ENCODE results near the gene PIM3.

The PIM3 gene

DNA sequence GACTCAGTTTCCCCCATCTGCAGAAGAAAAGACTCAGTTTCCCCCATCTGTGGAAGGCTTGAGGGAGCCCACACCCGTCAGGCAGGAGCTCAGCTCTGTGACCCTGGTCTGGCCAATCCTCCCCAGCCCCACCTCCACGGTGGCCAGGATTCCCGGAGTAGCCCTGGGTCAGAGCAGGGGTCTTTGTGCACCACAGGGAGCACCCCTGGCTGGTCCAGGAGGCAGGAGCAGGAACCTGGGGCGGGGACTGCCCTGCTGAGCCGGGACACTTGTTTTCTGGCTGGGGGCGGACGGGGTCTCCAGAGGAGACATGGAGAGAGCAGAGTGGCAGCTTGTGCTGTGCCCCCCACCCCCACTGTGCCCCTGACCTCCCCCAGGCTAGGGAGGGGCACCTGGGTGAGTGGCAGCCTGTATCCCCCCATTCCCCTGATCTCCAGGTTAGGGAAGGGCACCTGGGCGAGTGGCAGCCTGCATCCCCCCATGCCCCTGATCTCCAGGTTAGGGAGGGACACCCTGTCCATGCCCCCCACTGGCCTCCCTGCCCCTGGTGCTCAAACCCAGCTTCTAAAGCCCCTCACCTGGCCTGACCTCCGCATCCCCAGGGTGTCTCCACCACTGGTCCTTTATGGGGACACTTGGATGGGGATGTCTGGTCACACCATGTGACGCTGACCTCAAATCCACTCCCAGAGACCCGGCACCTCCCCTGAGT, 33.2 kb downstream of the PIM3 start:
- H3K4me3 ChIP-seq (ENCODE audit: low read depth, low read length): no peak overlapping the region
- TF ChIP-seq, protein P1, sequence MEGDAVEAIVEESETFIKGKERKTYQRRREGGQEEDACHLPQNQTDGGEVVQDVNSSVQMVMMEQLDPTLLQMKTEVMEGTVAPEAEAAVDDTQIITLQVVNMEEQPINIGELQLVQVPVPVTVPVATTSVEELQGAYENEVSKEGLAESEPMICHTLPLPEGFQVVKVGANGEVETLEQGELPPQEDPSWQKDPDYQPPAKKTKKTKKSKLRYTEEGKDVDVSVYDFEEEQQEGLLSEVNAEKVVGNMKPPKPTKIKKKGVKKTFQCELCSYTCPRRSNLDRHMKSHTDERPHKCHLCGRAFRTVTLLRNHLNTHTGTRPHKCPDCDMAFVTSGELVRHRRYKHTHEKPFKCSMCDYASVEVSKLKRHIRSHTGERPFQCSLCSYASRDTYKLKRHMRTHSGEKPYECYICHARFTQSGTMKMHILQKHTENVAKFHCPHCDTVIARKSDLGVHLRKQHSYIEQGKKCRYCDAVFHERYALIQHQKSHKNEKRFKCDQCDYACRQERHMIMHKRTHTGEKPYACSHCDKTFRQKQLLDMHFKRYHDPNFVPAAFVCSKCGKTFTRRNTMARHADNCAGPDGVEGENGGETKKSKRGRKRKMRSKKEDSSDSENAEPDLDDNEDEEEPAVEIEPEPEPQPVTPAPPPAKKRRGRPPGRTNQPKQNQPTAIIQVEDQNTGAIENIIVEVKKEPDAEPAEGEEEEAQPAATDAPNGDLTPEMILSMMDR (IDR thresholded peaks at IDR 0.05; ENCODE audit: insufficient read depth, low read length, missing control alignments): no peak
- no peak for DNase-seq (ENCODE audit: low read depth, low spot score)
- ChIA-PET CTCF (interaction anchor here (0.6 to 4.6 kb wide), 12 partner anchors 11 to 63 kb away, joined by 3 to 35 read pairs (median 6); no protein-coding TSS in a partner anchor), POLR2A (no interaction called here)

DNA sequence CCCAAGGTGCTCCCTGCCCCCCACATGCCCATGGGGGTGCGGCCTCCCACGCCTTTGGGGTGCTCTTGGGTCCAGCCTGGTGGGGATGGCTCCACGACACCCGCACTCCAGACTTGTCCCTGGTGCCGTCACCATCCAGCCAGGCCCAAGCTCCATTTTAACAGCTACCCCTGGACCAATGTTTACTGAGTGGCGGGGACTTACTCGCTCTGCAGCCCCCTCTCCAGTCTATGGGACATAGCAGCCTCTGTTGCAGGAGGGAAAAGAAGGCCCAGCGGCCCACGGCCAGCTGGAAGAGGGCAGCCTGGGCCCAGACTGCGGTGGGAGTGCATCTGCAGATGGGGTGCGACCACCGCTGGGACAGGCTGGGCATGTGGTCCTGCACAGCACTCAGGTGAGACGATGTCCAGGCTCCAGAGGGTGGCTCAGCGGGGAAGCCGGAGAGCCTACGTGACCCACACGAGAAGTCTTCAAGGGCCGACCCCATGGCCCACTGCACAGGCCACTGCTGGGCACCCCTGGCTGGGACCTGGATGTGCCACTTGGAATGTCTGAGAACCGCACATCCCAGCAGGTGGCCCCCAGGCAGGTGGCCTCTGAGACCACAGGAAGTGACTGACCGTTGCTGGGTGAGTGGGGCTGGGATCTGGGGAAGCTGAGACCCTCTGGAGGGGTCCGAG, 33.9 kb downstream of the PIM3 start:
- no peak for DNase-seq (ENCODE audit: low read depth, low spot score)
- CTCF ChIA-PET: interaction anchor here (0.9 to 4.6 kb wide), 9 partner anchors 12 to 64 kb away, joined by 3 to 35 read pairs (median 8); no protein-coding TSS in a partner anchor
- TF ChIP-seq, protein P1 (IDR thresholded peaks at IDR 0.05; ENCODE audit: insufficient read depth, low read length, missing control alignments): no peak
- H3K4me3 ChIP-seq (ENCODE audit: low read depth, low read length): no peak overlapping the region
- POLR2A ChIA-PET: no interaction called here

DNA sequence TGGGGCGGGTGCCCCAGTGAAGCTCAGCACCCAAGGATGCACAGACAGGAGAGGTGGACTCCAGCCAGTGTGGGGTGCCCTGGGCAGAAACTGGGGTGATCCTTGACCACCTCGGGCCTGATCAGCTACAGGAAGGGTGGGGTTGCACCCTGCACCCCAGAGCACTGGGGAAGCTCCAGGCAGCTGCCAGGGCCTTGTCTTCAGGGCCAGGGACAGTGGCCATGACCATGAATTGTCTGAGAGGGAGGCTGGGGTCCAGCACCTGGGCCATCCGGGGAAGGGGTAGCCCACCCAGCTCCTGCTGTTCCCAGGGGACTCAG, 34.4 kb downstream of the PIM3 start:
- DNase-seq (ENCODE audit: low read depth, low spot score): no peak
- ChIA-PET CTCF (interaction anchor here (0.9 to 4.6 kb wide), 7 partner anchors 12 to 65 kb away, joined by 3 to 35 read pairs (median 8); no protein-coding TSS in a partner anchor), POLR2A (no interaction called here)
- TF ChIP-seq, protein P1 (IDR thresholded peaks at IDR 0.05; ENCODE audit: insufficient read depth, low read length, missing control alignments): no peak
- H3K4me3 ChIP-seq (ENCODE audit: low read depth, low read length): no peak overlapping the region

DNA sequence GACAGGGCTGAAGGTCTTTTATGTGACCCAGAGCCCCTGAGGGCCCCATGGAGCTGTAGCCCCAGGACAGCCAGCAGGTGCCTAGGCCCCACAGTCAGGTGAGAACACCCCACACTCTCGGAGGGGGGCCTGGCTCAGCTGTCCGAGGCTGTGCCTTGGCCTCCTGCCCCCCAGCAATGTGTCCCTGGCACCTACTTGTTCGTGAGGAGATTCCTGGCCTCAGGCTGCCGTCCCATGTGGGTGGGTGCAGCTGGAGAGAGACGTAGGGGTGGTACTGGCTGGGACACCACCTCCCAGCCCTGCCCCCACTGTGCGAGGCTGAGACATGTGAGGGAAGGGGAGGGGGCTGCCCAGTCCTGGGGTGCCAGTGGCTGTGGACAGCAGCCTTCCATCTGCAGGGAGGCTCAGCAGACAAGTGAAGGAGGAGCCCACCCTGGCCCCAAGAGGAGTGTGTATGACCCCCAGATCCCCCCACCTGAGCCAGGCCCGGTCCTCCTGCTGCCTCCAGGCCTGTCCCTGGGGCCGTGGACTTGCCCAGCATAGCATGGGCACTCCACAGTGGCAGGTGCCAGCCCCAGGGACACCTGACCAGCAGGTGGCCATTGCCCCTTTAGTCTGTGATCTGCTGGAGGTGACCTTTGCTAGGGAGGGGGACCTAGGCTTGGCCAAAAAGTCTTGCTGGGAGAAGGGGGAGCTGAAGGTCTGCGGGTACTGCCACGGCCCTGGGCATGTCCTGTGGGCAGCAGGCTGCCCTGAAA, 35.0 kb downstream of the PIM3 start:
- no peak overlapping the region for H3K4me3 ChIP-seq (ENCODE audit: low read depth, low read length)
- ChIA-PET CTCF (interaction anchor here (0.9 to 4.6 kb wide), 6 partner anchors 13 to 65 kb away, joined by 3 to 35 read pairs (median 7); no protein-coding TSS in a partner anchor), POLR2A (no interaction called here)
- TF ChIP-seq, protein P1 (IDR thresholded peaks at IDR 0.05; ENCODE audit: insufficient read depth, low read length, missing control alignments): no peak
- no peak for DNase-seq (ENCODE audit: low read depth, low spot score)

DNA sequence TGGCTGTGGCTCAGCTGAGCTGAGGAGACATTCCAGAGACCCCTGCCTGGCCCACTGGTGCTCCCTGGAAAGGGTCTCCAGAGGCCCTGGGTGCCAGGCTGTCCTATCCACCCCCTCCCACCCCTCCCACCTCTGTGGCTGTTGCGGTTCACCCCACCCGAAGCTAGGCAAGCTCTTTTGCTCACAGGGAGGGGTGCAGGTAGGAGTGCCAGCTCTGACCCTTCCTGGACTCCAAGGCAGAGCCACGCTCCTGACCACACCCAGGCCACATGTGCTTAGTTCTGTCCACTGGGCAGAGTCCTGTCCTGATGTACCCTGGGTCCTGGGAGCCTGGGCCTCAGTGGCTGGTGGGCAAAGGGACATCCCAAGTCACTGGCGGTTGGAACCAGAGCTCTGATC, 35.5 kb downstream of the PIM3 start:
- POLR2A ChIA-PET: no interaction called here
- H3K4me3 ChIP-seq (ENCODE audit: low read depth, low read length): no peak overlapping the region
- no peak for DNase-seq (ENCODE audit: low read depth, low spot score)
- CTCF ChIA-PET: interaction anchor here (1.3 to 4.6 kb wide), 3 partner anchors 16 to 66 kb away, joined by 3 to 22 read pairs (median 11); no protein-coding TSS in a partner anchor
- TF ChIP-seq, protein P1 (IDR thresholded peaks at IDR 0.05; ENCODE audit: insufficient read depth, low read length, missing control alignments): no peak
